Measurements from ENCODE around the gene TMEM61.

The TMEM61 gene

DNA sequence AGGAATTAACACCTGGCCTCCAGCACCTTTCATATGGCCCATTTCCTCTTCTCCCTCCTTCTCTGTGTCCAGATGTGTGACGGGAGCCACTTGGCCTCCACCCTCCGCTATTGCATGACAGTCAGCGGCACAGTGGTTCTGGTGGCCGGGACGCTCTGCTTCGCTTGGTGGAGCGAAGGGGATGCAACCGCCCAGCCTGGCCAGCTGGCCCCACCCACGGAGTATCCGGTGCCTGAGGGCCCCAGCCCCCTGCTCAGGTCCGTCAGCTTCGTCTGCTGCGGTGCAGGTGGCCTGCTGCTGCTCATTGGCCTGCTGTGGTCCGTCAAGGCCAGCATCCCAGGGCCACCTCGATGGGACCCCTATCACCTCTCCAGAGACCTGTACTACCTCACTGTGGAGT, 5.6 kb downstream of the TMEM61 start:
- no peak for DNase-seq

DNA sequence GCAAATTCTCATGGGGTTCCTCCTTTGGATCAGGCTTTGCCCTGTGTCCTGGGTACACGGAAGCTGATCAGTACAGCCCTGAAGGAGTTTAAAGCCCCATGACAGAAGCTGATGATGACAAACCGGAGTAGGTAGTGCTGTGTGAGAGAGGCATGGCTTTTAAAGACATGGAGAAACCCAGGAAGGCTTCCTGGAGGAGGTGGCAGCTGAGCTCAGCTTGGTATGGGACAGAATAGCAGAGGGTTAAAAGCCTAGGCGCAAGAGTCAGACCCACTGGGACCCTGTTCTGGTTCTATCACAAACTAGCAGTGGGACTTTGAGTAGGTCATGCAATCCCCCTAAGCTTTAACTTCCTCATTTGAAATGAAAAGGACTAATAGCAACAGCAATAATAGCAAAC, 6.1 kb downstream of the TMEM61 start:
- no peak for DNase-seq

DNA sequence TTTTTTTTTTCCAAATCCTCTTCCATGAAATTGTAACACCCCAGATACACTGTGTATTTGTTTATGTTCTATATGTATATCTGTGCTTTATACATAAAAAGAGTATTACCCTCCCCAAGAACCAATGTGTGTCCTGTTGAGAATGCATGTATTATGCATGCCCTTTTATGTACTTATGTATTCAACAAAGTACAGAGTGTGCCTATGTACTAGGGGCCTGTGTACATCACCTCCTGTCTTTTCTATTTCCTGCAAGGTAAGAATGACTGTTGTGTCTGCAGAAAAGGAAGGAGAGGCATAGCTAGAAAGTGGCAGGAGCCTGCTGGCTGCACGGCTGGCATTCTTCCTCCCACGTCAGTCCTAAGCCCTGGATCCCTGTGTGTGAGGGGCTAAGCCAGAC, 7.0 kb downstream of the TMEM61 start:
- no peak for DNase-seq

GRCh38 chr1:54987919-54988705, 7.7 kb downstream of the TMEM61 start:
- DNase-seq: no peak

DNA sequence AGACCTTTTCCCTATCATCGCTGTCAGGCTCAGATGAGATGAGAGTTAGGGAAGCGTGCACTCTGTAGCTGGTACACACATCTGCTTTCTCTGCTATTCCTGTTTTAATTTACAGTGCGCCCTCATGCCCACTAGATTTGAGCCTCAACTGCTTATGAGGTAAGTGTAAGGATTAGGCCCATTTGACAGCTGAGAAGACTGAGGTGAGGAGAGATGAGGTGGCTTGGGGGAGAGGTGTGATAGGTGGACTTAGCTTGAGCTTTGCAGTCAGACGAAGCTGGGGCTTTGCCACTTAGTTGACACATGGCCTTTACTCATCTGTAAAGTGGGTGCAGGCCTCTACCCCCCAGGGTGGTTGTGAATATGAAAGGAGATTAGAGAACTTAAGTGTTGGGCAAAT, 8.5 kb downstream of the TMEM61 start:
- DNase-seq: no peak

GRCh38 chr1:54989473-54989872, 9.0 kb downstream of the TMEM61 start:
- no peak for DNase-seq

DNA sequence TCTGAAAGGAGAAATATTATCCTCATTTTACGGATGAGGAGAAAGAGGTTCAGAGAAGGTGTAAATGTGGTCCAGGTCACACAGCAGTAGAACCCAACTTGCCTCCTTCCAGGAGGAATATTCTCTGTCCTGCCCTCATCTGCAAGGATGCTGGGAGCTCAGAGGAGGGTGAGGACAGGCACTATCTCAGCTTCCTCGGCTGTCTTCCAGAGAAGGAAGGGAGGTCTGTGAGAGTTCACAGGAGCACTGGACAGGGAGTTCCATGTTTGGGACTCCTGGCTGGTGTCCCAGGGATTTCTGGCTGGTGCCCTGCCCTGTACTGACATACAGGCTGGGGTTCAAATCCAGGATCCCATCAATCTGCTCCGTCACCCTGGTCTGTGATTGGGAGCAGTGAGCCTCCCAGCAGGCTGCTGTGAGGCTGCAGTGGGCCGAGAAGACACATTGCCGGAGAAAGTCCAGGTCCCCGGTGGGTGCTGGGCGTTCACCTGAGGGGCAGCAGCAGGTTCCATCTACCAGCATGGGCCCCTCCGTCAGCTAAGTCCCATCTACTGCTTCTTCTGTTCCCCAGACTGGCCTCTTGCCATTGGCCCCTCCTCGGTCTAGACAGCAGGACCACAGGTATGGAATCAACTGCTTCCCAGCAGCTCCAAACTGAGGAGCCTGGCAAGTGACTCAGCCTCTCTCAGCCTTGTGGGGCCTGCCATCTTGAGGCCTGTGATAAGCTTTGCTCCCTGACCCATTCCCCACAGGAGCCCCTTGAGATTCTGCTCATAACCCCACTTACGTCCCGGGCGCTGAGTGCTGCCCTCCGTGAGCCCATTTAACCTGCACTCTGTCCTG, 9.8 kb downstream of the TMEM61 start:
- no peak for DNase-seq

DNA sequence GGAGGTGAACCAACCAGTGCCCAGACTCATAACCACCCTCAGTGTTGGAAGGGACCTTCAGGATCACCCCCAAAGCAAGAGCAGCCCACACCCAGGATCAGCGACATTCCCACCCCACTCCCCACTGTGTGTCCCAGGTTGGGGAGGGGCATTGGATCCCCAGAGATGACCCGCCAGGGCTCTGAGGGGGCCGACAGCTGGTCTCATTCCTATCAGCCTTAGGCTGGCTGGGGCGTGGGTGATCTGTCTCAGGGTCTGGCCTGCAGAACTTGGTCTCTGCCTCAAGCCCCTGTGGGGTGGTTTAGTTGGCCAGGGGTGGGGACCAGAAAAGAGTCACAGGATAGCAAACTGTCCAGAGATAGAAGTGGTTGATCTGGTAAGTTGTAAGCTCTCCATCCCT, 10.5 kb downstream of the TMEM61 start:
- no peak for DNase-seq

DNA sequence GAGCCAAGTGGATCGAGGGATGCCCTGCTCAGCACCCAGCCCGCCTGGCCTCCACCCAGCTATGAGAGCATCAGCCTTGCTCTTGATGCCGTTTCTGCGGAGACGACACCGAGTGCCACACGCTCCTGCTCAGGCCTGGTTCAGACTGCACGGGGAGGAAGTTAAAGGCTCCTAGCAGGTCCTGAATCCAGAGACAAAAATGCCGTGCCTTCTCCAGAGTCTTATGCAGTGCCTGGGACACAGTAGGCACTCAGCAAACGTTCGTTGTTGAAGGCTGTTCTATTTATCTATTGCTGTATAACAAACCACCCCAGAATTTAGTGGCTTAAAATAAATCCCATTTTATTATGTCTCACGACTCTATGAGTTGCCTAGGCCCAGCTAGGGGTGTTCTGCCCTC, 11.5 kb downstream of the TMEM61 start:
- no peak for DNase-seq

DNA sequence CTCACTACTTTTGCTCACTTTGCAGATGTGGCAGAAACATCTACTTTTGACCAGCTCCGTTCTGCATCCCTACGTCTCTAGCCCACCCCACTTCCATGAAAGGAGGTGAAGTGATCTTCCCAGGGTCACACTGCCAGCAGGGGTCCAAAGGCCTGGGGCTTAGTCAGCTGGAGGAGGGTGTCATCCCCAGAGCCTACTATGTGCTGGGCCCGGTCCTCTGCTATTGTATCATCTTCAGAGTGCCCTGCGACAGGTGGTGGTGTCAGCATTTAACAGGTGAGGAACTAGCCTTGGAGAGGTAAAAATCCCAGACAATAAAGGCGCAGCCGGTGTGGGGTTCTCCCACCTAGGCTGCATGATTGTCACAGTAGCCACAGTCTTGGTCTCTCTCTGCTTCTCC, 12.7 kb downstream of the TMEM61 start:
- no peak for DNase-seq

- DNase-seq: no peak
These were observed 14.0 kb downstream of the TMEM61 start for GRCh38 chr1:54994355-54994990.

GRCh38 chr1:54995013-54995760, 14.8 kb downstream of the TMEM61 start:
- no peak for DNase-seq

DNA sequence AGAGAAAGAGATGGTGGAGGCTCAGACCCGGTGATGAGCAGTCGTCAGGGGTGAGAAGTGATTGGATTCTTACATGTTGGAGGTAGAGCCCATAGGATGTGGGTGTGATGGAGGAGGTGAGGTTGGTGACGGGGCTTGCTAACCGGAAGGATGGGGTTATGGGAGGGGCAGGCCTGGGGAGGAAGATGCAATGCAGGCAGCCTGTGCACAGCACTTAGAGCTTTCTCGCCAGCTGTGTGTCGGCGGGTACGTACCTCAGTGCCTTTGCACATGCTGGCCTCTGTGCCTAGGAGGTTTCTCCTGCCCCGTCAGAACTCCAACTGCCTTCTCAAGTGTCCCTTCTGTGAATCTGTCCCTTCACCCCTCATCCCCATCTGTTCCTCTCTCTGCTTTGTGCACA, 15.4 kb downstream of the TMEM61 start:
- DNase-seq: no peak

- DNase-seq: peak; percentile 59
These were observed 16.0 kb downstream of the TMEM61 start for GRCh38 chr1:54996359-54996868.

DNA sequence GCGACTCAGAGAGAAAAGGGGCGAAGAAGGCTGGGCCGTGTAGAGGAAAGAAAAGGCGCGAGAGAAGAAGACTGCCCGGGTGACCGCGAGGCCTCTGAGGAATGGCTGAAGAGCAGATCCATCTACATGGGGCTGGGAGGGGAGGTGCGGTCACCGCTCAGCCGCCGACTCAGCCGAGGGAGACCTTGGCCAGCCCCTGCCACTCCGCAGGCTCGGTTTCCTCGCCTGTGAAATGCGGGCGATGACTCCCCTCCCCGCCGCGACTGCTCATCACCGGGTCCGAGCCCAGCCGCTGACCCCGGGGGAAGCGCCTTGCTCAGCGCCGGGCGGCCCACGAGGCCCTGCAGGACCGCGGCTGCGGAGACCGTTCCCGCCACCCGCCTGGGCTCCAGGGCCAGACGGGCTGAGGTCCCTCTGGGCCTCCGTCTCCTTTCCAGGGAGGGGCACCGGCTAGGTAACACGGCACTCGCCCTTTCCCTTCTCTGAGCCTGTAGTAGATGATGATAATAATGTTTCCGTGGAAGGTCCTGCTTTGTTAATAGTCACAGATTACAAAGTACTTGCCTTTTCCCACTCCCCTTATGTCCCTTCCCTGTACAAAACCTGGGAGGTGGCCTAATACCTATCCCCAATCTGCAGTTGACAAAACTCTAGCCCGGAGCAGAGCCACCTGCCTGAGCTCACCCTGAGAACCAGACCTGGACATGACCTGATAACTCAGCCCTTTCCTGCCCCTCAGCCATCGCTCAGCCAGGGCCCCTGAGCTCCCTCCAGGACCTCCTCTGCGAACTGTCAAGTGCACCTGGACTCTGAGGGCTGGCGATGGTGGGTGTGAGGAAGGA, 16.7 kb downstream of the TMEM61 start:
- DNase-seq: no peak

- no peak for DNase-seq
These were observed 17.2 kb downstream of the TMEM61 start for GRCh38 chr1:54997711-54997986.

DNA sequence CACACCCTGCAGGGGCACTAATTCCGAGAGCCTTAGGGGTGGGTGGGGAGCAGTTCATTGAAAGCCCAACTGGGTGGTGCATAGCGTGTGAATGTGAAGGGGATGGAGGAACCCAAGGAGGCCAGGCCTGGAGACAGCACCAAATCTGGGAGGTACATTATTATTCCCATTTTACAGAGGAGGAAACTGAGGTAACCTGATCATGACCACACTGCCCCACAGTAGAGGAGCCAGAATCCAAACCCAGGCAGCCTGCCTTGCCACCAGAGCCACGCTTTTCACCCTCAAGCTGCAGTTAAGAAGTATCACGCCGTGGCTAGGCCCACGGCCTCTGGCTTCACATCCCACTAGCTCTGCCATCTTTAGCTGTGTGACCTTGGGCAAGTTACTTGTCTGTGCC, 17.7 kb downstream of the TMEM61 start:
- no peak for DNase-seq

DNA sequence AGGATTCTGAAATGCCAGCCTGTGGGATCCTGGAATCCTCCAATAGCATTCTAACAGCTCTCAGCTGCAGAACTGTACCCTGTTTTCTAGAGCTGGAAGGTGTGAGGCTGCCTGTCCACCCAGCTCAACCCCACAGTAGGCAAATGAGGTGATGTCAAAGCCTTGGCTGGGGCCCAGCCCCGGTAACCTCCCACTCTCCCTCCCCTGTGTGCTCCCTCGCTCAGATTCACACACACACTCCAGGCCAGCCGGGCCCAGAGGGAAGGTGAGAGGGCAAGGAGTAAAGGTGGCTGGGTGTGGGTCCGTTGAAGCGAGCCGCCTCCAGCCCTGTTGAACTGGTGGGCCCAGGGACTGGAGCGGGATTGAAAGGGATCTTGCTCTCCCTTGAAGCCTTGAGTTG, 18.2 kb downstream of the TMEM61 start, which contains the start of gene BSND:
BSND (plus strand) TSS at position 257 of the 400 bp plus-strand sequence. CDS start 254 bp downstream, outside the sequence.
- no peak for DNase-seq

DNA sequence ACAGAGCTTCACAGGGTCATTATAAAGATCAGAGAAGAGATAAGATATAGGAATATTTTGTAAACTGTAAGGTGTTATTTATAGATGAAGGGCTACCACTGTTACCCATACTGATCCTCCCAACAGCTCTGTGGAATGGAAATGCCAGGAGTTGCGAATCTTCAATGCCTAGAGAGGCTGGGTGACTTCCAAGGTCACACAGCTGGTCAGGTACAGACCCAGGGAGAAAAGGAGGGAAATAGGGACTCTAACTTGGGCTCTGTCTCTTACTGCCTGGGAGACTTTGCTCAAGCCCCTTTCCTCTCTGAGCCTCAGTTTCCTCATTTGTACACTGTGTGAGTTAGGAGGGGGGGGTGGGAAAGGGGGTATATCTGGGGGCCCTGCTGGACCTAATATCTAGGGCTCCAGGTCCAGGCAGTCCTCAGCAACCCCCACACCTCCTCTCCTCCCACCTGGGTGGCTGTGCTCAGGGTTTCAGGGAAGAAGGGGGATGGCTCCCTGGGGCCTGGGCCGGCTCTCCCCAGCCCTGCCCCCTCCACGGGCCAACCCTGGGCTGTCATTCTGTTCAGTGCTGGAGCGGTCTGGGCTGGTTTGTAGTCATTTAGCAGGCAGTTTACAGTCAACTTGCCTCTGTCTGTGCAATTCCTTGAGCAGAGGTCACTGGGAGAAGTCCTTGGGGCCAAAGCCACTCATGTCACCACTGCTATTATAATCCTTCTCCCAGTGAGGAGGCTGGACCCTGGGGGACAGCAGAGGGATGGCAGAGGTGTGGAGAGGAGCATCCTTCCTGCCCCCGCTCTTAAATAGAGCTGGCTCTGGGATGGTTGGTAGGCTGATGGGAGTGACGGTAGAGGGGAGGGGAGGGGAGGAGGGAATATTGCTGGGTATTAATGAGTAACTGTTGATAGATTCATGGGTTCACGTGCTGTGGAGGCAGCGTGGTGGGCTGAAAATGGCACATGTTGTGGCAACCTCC, 20.0 kb downstream of the TMEM61 start:
- DNase-seq: no peak

GRCh38 chr1:55001311-55001710, 20.9 kb downstream of the TMEM61 start:
- no peak for DNase-seq

GRCh38 chr1:55002686-55003085, 22.3 kb downstream of the TMEM61 start:
- DNase-seq: no peak

All from NK-92 treated with Interleukin-12 subunit alpha and Interleukin-12 subunit beta, amount 100 ng/mL, for 24 hours (cell line).